GM12875 (cell line): ENCODE data around the gene LRRK2.

ENCODE experiments used
- H3K4me3 ChIP-seq: one replicate; pipeline ENCODE4 v1.5.1; 2011; ENCODE audit warnings: low read depth, low read length, control low read depth
- CTCF ChIP-seq: IDR thresholded peaks from 2 replicates; pipeline ENCODE4 v1.5.1; 2011; ENCODE audit warnings: low read depth, mild to moderate bottlenecking, control low read depth, inconsistent platforms, low read length, moderate library complexity, borderline replicate concordance; ENCODE audit not compliant: insufficient read depth

LRRK2 gene

GRCh38 chr12:40390980-40391379 lies 166.2 kb downstream of the LRRK2 start:
- H3K4me3 ChIP-seq, result no peak overlapping the region
- no peak for TF ChIP-seq CTCF

- TF ChIP-seq CTCF, result no peak
- no peak overlapping the region for H3K4me3 ChIP-seq
These were observed 168.2 kb downstream of the LRRK2 start for GRCh38 chr12:40393026-40393425.

- no peak for TF ChIP-seq CTCF
- H3K4me3 ChIP-seq, result no peak overlapping the region
These were observed 174.9 kb downstream of the LRRK2 start for GRCh38 chr12:40399656-40400055.

- H3K4me3 ChIP-seq, result no peak overlapping the region
- no peak for TF ChIP-seq CTCF
These were observed 180.6 kb downstream of the LRRK2 start for GRCh38 chr12:40405419-40405818.
